HG02852 (cell line): ENCODE data around the gene ARID1B.

Experiments used
- ATAC-seq: cut with Tn5 transposase; IDR thresholded peaks from one replicate; pipeline ENCODE4 v1.9.1; 2021; ENCODE audit warnings: mild to moderate bottlenecking, moderate library complexity; ENCODE audit not compliant: unreplicated experiment

Gene ARID1B

DNA sequence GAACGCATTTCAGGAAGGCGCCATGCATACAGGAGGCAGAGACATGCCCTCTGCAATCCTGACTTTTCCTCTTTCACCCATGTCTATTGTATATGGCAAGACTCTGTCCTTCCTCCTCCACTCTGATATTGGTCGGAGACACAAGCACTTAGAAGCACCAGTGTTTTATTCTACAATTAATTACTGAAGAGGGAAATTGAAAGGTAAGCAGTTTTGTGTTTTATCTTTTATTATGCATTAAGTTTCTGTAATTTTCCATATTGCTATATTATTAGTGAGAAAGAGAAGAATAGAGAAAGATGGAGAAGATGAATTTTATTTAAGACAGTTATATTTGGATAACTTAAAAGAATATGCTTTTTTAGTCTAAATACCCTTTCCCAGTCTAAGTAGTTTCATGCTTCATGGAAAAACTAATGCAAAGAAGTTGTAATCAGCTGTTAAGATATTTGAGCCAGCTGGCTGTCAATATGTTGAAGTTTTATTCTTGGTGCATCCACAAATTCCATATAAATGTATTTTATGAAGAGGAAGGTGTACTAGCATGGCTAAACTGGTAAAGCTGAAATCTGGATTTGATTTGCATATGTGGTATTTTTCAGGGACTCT, 13.6 kb downstream of the ARID1B start:
- ATAC-seq, result no peak

DNA sequence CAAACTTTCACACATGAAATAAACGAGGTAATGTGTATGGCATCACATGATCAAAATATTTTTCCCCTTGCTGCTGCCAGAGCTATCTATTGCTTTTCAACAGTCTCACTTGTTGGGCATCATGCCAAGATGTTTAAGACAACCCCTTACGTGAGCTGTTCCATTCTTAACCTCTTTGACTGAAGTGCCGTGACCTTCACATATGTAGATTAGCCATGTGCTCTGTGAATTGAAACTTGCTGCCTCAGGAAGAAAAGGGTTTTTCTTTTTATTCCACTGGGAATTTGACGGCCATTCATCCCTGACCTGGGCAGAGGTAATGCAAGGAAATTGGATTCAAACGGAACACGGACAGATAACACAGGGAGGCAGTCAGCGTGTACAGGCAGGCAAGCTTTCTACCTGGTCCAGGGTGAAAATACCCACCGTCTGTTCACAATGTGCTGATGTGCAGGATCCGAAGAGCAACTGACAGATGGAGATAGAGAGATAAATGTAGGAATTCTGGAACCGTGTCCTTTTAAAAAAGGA, 14.2 kb downstream of the ARID1B start:
- peak; percentile 58 for ATAC-seq

DNA sequence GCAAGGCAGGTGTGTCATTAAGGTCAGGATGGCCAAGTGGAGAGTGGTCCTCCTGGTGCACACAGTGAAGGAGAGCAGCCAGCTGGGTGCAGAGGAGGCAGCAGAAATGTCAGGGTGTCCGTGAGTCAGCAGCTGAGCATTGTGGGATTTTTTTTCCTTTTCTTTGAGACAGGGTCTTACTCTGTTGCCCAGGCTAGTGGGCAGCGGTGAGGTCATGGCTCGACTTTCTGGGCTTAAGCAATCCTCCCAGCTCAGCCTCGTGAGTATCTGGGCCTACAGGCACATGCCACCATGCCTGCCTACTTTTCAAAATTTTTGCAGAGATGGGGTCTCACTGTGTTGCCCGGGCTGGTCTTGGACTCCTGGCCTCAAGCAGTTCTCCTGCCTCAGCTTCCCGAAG, 16.0 kb downstream of the ARID1B start:
- ATAC-seq, result no peak

DNA sequence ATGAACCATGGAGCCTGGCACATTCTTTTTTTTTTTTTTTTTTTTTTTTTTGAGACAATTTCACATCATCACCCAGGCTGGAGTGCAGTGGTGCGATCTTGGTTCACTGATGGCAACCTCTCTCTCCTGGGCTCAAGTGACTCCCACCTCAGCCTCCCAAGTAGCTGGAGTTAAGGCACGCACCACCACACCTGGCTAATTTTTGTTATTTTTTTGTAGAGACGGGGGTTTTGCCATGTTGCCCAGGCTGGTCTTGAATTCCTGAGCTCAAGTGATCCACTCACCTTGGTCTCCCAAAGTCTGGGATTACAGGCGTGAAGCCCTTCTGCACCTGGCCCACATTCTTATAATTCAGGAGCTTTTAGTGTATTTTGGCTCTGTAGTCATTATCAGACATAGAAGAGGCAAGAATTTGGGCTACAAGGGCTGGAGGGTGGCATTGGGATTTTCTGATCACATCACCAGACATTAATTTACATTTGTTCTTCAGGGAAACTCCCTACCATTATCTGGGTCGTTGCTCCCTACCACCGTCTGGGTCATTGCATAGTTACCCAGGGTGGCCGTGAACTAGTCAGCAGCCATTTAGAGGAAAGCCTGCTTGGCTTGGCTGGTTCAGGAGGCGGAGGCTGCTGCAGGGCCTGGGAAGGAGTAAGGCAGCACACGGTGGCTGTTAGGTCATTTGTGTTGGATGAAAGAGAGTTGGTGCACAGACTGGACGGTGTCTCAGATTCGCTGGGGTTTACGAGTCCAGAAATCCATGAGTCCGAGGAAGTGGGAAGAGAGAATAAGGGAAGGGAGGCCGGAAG, 17.6 kb downstream of the ARID1B start:
- ATAC-seq, result peak; percentile 52

DNA sequence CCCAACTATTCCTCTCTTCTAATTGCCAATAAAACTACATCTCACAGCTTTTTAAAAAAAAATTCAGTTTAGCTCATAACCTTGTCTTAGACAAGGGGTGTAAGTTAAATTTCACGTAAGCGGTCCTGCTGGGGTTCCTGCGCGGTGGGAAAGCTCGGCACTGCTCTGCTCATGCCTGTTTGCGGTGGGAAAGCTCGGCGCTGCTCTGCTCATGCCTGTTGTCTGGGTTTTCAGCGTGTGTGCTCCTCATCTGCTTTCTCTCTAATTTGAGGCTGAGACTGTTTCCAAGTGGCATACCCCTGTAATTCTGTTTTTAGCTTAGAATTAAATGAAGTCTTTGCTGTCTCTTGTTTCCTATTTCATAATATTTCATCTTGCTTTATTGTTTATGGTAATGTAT, 18.6 kb downstream of the ARID1B start:
- no peak for ATAC-seq

DNA sequence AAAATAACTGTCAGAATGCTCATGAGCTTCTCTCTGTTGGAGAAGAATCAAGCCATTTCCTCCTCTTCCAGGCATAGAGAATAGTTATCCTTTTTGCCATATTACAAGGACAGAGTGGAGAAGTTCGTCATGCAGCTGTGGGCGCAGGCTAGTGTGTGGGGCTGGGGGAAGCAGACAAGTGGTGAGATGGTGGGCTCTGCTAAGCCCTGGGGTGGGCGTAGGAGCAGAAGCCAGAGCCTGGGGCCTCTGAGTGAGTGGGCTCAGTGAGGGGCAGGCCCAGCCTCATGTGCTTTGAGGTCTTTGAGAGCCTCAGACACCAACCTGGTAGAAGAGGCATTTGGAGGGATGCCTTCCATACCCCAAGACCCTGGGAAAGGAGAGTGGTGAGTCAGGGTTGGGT, 19.4 kb downstream of the ARID1B start:
- ATAC-seq, result no peak

DNA sequence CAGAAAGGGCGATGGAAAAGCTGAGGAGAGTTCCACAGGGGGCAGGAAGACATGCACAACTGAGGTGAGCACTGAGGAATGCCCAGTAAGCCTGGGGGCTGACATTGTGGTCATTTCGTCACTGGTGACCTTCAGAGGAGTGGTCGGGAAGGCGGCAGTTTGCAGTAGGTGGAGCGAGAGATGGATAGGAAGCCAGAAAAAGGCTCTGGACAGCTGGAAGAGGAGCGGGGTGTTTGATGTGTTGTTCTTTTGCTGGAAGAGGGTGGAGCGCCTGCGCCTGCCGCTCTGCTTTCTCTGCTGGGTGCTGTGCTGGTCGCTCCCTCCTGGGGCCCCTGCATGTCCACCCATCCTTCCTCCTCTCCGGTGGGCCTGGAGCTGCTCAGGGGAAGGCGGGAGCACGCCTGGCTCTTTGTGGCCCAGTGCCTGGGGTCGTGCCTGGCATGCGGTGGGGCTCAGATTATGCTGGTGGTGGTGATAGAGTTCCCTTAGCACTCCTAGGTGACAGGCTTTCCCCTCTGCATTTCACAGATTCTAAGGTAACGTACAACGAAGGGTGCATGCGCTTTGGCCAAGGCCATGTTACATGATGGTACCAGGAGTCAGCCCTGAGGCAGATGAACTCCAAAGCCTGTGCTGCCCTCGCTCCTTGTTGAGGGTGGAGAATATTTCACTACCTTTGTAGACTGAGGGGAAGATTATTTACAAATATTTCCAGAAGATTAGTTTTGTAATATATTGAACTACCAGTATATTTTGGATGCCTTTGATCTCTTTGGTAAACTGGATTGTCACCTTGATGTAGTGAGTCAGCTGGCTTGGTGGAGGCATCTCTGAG, 20.9 kb downstream of the ARID1B start:
- no peak for ATAC-seq

DNA sequence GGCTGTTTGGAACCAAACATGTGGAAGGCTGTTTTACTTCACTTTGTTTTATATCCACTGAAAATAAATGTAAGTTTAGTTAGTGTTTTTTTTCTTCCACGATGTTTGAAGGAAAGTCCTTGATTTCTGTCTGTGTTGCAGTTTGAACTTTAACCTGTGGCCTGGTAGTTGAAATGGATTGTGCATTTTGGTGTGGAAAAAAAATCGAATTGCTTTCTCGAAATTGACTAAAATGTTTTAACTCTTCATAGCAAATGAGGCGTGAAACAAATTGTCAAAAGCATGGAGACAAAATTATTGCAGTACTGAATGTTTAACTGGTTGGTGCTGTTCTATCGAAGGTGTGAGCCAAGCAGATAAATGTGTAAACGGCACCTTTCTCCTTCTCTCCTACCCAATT, 24.5 kb downstream of the ARID1B start:
- ATAC-seq, result no peak

DNA sequence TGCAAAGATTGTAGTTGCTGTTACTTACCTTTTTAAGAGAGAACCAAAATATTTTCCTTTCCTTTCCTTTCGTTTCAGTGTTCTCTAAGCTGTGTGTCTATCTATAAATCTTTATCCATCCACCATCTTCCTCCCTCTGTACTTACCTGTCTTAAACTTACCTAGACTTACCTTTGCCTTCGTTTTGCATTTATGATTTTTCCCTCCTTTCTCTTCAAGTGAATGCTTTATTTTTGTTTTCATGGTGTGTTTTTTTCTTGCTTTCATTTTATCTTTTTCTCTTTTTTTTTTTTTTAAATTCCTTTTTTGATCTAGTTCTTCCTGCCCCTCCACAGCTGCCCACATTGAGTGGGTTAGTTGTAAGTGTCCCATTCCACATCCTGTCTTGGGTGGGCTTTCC, 26.2 kb downstream of the ARID1B start:
- no peak for ATAC-seq

DNA sequence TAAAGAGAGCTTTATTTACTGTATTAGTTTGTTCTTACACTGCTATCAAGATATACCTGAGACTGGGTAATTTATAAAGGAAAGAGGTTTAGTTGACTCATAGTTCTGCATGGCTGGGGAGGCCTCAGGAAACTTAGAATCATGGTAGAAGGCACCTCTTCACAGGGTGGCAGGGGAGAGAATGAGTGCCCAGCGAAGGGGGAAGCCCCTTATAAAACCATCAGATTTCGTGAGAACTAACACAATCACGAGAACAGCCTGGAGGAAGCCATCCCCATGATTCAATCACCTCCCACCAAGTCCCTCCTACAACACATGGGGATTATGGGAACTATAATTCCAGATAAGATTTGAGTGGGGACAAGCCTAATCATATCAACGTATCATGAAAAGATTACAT, 27.2 kb downstream of the ARID1B start:
- ATAC-seq, result no peak

DNA sequence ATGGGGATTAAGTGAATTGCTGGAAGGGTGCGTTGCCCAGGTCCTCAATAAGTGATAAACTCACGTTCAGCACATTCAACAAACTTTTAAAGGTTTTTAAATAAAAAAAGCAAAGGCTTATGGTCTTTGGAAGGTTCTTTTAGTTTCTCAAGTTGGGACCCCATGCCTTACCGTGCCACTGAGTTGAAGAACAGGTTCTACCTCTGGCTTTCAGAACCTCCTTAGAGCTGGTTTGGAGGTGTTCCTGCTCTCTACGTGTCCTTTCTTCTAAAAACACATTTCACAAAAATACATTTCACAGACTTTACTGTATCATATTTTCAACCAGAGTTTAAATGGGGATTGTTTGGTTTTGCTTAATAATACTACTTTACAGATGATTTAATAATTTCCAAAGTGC, 29.0 kb downstream of the ARID1B start:
- ATAC-seq, result no peak

DNA sequence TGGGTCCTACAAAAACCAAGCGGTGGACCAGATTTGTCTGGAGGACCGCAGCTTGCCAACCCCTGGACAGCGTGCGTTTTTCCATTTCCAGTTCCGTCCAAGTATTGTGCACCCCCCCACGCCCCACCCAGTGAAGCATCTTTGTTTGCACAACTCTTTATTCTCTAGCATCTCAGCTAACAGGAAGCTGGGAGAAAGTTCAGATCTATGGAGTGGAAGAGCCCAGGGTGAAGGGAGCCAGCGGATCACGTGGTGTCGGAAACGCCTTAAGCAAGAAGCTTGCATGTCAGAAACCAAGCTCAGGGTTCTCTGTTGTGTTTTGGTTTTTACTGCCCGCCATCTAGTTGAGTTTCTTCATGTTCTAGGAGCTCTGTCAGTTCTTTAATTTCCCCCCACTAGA, 29.9 kb downstream of the ARID1B start:
- ATAC-seq, result no peak

DNA sequence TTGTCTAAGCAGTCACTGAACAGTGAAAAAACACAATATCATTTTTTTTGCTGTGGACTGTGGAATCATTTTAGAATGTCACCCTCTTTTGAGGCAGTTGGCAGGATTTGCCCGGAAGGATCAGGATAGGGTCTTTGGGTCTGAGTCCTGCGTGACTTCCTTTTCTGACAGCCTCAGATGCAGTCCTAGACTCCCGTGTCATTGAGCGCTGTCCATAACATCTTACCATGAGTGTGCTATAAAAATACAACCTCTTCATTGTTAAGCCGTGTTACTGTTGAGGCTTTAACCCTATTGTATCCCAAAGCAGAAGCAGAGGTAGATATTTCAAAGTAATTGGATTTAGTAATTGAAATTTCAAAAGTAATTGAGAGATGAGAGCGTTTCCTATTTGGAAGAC, 30.6 kb downstream of the ARID1B start:
- no peak for ATAC-seq

DNA sequence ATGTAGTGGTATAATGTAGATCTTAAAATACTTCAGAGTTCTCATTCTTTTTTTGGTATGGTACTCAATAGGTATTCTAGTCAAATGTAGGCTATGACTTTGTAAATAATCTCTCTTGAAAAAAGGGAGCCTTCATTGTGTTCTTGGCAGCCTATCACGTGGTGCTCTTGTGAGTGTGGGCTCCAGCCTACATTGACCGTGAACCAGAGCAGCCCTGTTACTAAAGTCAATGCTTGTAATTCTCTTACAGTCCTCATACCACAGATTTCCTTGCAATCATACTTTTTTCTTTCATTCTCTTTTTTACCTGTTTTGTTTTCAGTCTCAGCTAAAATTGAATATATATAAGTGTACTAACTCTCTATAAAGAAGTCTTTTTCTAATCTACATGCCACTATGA, 31.1 kb downstream of the ARID1B start:
- no peak for ATAC-seq

DNA sequence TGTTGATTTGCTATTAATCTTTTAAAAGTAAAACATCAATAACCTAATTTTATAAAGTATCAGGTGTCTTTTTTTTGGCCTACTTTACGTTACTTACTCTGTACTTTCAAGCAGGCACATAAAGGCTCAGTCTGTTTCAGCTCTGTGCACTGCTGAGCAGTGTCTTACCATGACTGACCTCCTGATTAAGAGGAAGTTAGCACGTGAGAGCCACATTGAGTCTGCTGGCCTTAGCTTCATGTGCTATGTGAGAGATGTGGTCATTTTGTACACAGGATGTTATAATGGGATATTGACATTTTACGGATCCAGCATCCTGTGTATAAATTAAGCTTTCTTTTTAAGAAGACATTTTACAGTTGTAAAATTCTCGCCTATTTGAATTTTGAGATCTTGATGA, 31.9 kb downstream of the ARID1B start:
- peak; percentile 92 for ATAC-seq

DNA sequence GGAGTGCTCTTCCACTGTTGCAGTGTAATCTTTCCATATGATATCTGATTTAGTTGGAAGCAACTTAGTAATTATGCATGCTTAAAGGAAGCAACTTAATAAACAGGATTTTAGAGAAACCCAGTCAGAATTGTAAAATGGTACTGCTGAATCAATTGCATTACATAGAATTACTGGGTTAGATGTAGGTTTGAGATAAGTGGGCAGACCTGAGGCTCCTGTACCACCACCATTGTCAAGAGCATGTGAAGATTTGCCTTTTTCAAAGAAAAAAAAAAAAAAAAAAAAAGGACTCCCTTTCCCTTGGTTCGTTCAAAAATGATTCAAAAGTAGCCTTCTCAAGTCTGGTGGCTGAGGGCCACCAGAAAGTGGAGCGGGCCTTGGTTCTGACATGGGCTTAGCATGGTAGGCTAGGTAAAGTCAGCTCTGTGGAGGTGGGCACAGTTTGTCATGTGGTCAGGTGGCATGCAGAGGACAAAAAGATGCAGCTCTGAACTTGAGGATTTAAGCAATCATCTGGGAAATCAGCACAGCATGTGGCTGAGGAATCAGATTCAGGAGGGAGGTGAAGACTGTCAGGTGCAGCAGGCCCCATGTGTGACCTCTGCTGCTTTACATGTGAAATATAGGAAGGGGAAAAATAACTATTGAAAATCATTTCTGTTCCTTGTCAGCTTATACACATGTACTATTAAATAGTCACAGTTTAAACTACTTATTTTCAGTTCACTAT, 32.4 kb downstream of the ARID1B start:
- ATAC-seq, result no peak

DNA sequence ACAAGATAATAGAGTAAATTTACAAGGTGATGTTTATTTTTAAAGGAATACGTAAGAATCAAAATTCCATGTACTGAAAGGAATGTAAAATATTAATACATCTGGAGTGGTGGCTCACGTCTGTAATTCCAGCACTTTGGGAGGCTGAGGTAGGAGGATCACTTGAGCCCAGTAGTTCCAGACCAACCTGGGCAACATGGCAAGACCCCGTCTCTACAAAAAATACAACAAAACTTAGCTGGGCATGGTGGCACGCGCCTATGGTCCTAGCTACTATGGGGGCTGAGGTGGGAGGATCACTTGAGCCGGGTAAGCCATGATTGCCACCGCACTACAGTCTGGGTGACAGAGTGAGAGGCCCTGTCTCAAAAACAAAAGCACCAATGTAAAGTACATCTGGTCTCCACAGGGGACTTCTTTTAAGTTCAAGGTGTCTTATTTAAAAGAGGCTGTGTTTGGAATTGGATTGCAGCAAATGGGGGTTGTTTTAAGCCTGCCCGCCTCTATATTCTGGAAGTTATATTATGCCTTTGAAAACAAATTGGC, 36.9 kb downstream of the ARID1B start:
- ATAC-seq, result no peak

DNA sequence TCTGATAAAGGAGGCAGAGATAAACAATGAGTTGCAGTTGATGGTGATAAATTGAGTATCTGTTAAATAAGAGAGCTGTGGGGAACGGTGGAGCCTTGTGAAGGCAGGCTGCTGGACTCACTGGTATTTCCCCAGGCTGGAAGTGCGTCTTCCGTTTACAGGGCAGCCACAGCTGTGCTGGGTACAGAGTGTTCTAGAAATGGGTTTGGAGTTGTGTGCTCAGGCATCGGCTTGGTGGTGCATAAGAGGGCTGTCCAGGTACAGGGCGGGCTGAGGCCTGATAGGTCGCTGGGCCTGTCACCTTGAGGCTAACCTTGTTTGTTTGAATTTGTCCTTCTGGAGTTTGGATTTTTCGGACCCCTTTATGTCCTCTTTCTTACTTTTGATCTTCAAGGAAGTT, 39.3 kb downstream of the ARID1B start:
- no peak for ATAC-seq

DNA sequence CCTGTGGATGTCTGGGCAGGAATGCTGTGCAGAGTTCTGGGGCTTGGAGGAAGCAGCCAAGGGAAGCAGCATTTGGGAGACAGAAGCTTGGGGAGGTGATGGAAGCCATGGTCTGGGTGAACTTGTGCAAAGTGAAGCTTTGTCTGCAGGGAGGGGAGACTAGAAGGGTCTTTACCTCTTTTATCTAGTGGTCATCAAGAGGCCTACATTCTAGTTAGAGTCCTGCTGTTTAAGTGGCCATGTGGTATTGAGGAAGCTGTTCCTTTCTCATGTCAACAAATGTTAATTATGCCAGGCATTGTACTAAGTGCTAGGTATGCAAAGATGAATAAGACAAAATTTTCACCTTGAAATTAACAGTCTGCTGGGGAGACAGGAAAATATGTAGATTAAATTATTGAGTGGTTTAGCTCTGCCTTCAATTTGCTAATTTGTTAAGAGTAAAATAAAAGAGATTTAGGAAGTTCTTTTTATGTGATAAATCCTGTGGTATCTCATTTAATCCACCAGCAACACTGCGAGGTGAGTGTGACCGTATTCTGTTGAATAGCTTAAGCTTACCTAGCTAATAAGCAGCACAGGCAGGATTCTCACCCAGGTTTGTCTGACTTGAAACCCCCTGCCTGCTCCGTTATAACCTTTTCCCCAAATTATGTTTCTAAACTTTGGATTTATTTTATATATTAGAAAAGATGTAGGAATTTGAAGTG, 43.1 kb downstream of the ARID1B start:
- no peak for ATAC-seq

DNA sequence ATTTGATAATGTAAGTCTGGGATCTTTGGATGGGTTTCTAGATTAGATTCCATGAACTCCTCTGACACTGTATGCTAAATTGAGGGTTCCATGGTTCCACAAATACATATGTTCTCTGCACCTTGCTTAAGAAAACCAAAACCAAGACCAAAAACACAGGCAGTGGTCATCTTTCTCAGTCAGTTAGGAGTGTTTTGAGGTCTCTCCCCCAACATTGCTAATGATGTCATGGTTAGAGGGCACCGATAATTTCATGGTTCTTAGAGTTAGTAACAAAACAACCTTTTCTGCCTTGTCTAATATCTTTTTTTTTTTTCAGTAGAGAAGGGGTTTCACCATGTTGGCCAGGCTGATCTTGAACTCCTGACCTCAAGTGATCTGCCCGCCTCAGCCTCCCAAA, 44.5 kb downstream of the ARID1B start:
- ATAC-seq, result no peak
